ENCODE data around the gene DGKH.

DGKH gene

GRCh38 chr13:42270857-42271215 lies 222.4 kb downstream of the DGKH start:
- peaks cover 6 to 16% of the 10 kb centered on the region in 2 donors for H3K4me1 ChIP-seq (ENCODE audit: control insufficient read depth in 1 of 2, insufficient read depth in 2 of 2, low read length in 2 of 2)
- peak overlapping the region; percentile 78 to 90 for H3K4me3 ChIP-seq (ENCODE audit: low read depth in 1 of 2, low read length in 2 of 2)
- H3K36me3 ChIP-seq (ENCODE audit: control insufficient read depth in 1 of 2, insufficient read depth in 2 of 2, low read length in 2 of 2) = no peaks in the 10 kb centered on the region
- no peaks in the 10 kb centered on the region for H3K9me3 ChIP-seq (ENCODE audit: control insufficient read depth in 1 of 2, low read length in 2 of 2)
- peak overlapping the region; percentile 78 for H3K27ac ChIP-seq (ENCODE audit: low read length)
- no peaks in the 10 kb centered on the region for H3K27me3 ChIP-seq (ENCODE audit: low read depth, low read length)

- H3K27me3 ChIP-seq (ENCODE audit: low read depth, low read length) = no peaks in the 10 kb centered on the region
- H3K9me3 ChIP-seq (ENCODE audit: control insufficient read depth in 1 of 2, low read length in 2 of 2) = no peaks in the 10 kb centered on the region
- H3K4me3 ChIP-seq (ENCODE audit: low read depth in 1 of 2, low read length in 2 of 2) = peak overlapping the region; percentile 78 to 90
- H3K27ac ChIP-seq (ENCODE audit: low read length) = peak overlapping the region; percentile 78
- H3K36me3 ChIP-seq (ENCODE audit: control insufficient read depth in 1 of 2, insufficient read depth in 2 of 2, low read length in 2 of 2) = no peaks in the 10 kb centered on the region
- peaks cover 6 to 16% of the 10 kb centered on the region in 2 donors for H3K4me1 ChIP-seq (ENCODE audit: control insufficient read depth in 1 of 2, insufficient read depth in 2 of 2, low read length in 2 of 2)
Measured at GRCh38 chr13:42271337-42272114, 223.1 kb downstream of the DGKH start.

- Histone ChIP-seq H3K27ac (ENCODE audit: low read length) (peak within 1 kb of the TSS; percentile 78), H3K9me3 (ENCODE audit: control insufficient read depth in 1 of 2, low read length in 2 of 2) (no peaks in the 10 kb centered on the region), H3K4me3 (ENCODE audit: low read depth in 1 of 2, low read length in 2 of 2) (peak within 1 kb of the TSS; percentile 80 to 90), H3K27me3 (ENCODE audit: low read depth, low read length) (no peaks in the 10 kb centered on the region), H3K4me1 (ENCODE audit: control insufficient read depth in 1 of 2, insufficient read depth in 2 of 2, low read length in 2 of 2) (peaks cover 6 to 16% of the 10 kb centered on the region in 2 donors), H3K36me3 (ENCODE audit: control insufficient read depth in 1 of 2, insufficient read depth in 2 of 2, low read length in 2 of 2) (no peaks in the 10 kb centered on the region)
Measured at GRCh38 chr13:42272115-42272803, 223.8 kb downstream of the DGKH start, which contains the start of gene AKAP11. Gene AKAP11 (plus strand): TSS chr13:42272152. CDS start chr13:42286349, 14,197 bp downstream.

- peaks cover 6 to 16% of the 10 kb centered on the region in 2 donors for H3K4me1 ChIP-seq (ENCODE audit: control insufficient read depth in 1 of 2, insufficient read depth in 2 of 2, low read length in 2 of 2)
- peak overlapping the region; percentile 70 for H3K27ac ChIP-seq (ENCODE audit: low read length)
- peak overlapping the region; percentile 80 to 90 for H3K4me3 ChIP-seq (ENCODE audit: low read depth in 1 of 2, low read length in 2 of 2)
Measured at GRCh38 chr13:42272804-42273175, 224.3 kb downstream of the DGKH start.

GRCh38 chr13:42274386-42275097 lies 226.1 kb downstream of the DGKH start:
- no peak overlapping the region for H3K27ac ChIP-seq (ENCODE audit: low read length)
- H3K4me1 ChIP-seq (ENCODE audit: control insufficient read depth in 1 of 2, insufficient read depth in 2 of 2, low read length in 2 of 2) = peaks cover 7 to 16% of the 10 kb centered on the region in 2 donors
- no peak overlapping the region for H3K4me3 ChIP-seq (ENCODE audit: low read depth in 1 of 2, low read length in 2 of 2)
- H3K36me3 ChIP-seq (ENCODE audit: control insufficient read depth in 1 of 2, insufficient read depth in 2 of 2, low read length in 2 of 2) = no peaks in the 10 kb centered on the region
- no peaks in the 10 kb centered on the region for H3K9me3 ChIP-seq (ENCODE audit: control insufficient read depth in 1 of 2, low read length in 2 of 2)
- H3K27me3 ChIP-seq (ENCODE audit: low read depth, low read length) = no peaks in the 10 kb centered on the region

More at GRCh38 chr13:42272804-42273175, 224.3 kb downstream of the DGKH start:
- Histone ChIP-seq H3K36me3 (ENCODE audit: control insufficient read depth in 1 of 2, insufficient read depth in 2 of 2, low read length in 2 of 2) (no peaks in the 10 kb centered on the region), H3K27me3 (ENCODE audit: low read depth, low read length) (no peaks in the 10 kb centered on the region), H3K9me3 (ENCODE audit: control insufficient read depth in 1 of 2, low read length in 2 of 2) (no peaks in the 10 kb centered on the region)

- Histone ChIP-seq H3K27ac (ENCODE audit: low read length) (no peak overlapping the region), H3K9me3 (ENCODE audit: control insufficient read depth in 1 of 2, low read length in 2 of 2) (no peaks in the 10 kb centered on the region), H3K36me3 (ENCODE audit: control insufficient read depth in 1 of 2, insufficient read depth in 2 of 2, low read length in 2 of 2) (no peaks in the 10 kb centered on the region), H3K4me3 (ENCODE audit: low read depth in 1 of 2, low read length in 2 of 2) (no peak overlapping the region), H3K4me1 (ENCODE audit: control insufficient read depth in 1 of 2, insufficient read depth in 2 of 2, low read length in 2 of 2) (peaks cover 12 to 19% of the 10 kb centered on the region in 2 donors), H3K27me3 (ENCODE audit: low read depth, low read length) (no peaks in the 10 kb centered on the region)
Measured at GRCh38 chr13:42275098-42275471, 226.6 kb downstream of the DGKH start.

- H3K4me3 ChIP-seq (ENCODE audit: low read depth in 1 of 2, low read length in 2 of 2) = no peak overlapping the region
- H3K27ac ChIP-seq (ENCODE audit: low read length) = no peak overlapping the region
- no peaks in the 10 kb centered on the region for H3K27me3 ChIP-seq (ENCODE audit: low read depth, low read length)
- H3K36me3 ChIP-seq (ENCODE audit: control insufficient read depth in 1 of 2, insufficient read depth in 2 of 2, low read length in 2 of 2) = no peaks in the 10 kb centered on the region
- H3K9me3 ChIP-seq (ENCODE audit: control insufficient read depth in 1 of 2, low read length in 2 of 2) = no peaks in the 10 kb centered on the region
- peaks cover 12 to 20% of the 10 kb centered on the region in 2 donors for H3K4me1 ChIP-seq (ENCODE audit: control insufficient read depth in 1 of 2, insufficient read depth in 2 of 2, low read length in 2 of 2)
Measured at GRCh38 chr13:42275506-42275905, 227.1 kb downstream of the DGKH start.

- H3K27me3 ChIP-seq (ENCODE audit: low read depth, low read length) = no peaks in the 10 kb centered on the region
- H3K27ac ChIP-seq (ENCODE audit: low read length) = no peak overlapping the region
- H3K4me3 ChIP-seq (ENCODE audit: low read depth in 1 of 2, low read length in 2 of 2) = no peak overlapping the region
- H3K4me1 ChIP-seq (ENCODE audit: control insufficient read depth in 1 of 2, insufficient read depth in 2 of 2, low read length in 2 of 2) = peaks cover 12 to 20% of the 10 kb centered on the region in 2 donors
- no peaks in the 10 kb centered on the region for H3K9me3 ChIP-seq (ENCODE audit: control insufficient read depth in 1 of 2, low read length in 2 of 2)
- no peaks in the 10 kb centered on the region for H3K36me3 ChIP-seq (ENCODE audit: control insufficient read depth in 1 of 2, insufficient read depth in 2 of 2, low read length in 2 of 2)
Measured at GRCh38 chr13:42276683-42277082, 228.2 kb downstream of the DGKH start.

GRCh38 chr13:42277618-42278276 lies 229.3 kb downstream of the DGKH start:
- Histone ChIP-seq H3K27ac (ENCODE audit: low read length) (no peak overlapping the region), H3K4me1 (ENCODE audit: control insufficient read depth in 1 of 2, insufficient read depth in 2 of 2, low read length in 2 of 2) (peaks cover 12 to 20% of the 10 kb centered on the region in 2 donors), H3K9me3 (ENCODE audit: control insufficient read depth in 1 of 2, low read length in 2 of 2) (no peaks in the 10 kb centered on the region), H3K36me3 (ENCODE audit: control insufficient read depth in 1 of 2, insufficient read depth in 2 of 2, low read length in 2 of 2) (no peaks in the 10 kb centered on the region), H3K27me3 (ENCODE audit: low read depth, low read length) (no peaks in the 10 kb centered on the region), H3K4me3 (ENCODE audit: low read depth in 1 of 2, low read length in 2 of 2) (no peak overlapping the region)

GRCh38 chr13:42279080-42279479 lies 230.6 kb downstream of the DGKH start:
- Histone ChIP-seq H3K4me1 (ENCODE audit: control insufficient read depth in 1 of 2, insufficient read depth in 2 of 2, low read length in 2 of 2) (peaks cover 12 to 16% of the 10 kb centered on the region in 2 donors), H3K27ac (ENCODE audit: low read length) (no peak overlapping the region), H3K27me3 (ENCODE audit: low read depth, low read length) (no peaks in the 10 kb centered on the region), H3K4me3 (ENCODE audit: low read depth in 1 of 2, low read length in 2 of 2) (no peak overlapping the region), H3K36me3 (ENCODE audit: control insufficient read depth in 1 of 2, insufficient read depth in 2 of 2, low read length in 2 of 2) (no peaks in the 10 kb centered on the region), H3K9me3 (ENCODE audit: control insufficient read depth in 1 of 2, low read length in 2 of 2) (no peaks in the 10 kb centered on the region)

- no peaks in the 10 kb centered on the region for H3K27me3 ChIP-seq (ENCODE audit: low read depth, low read length)
- no peak overlapping the region for H3K4me3 ChIP-seq (ENCODE audit: low read depth in 1 of 2, low read length in 2 of 2)
- peaks cover 9 to 14% of the 10 kb centered on the region in 2 donors for H3K4me1 ChIP-seq (ENCODE audit: control insufficient read depth in 1 of 2, insufficient read depth in 2 of 2, low read length in 2 of 2)
- H3K36me3 ChIP-seq (ENCODE audit: control insufficient read depth in 1 of 2, insufficient read depth in 2 of 2, low read length in 2 of 2) = no peaks in the 10 kb centered on the region
- H3K27ac ChIP-seq (ENCODE audit: low read length) = no peak overlapping the region
- no peaks in the 10 kb centered on the region for H3K9me3 ChIP-seq (ENCODE audit: control insufficient read depth in 1 of 2, low read length in 2 of 2)
Measured at GRCh38 chr13:42279986-42280385, 231.5 kb downstream of the DGKH start.
